ENCODE measurements around the gene SLC9A5.

The SLC9A5 gene

GRCh38 chr16:67212766-67213165 is 36.0 kb upstream of the SLC9A5 start:
- no peaks in the 10 kb centered on the region for H3K9me2 ChIP-seq (ENCODE audit: low read depth, low read length)
- H3K4me2 ChIP-seq (ENCODE audit: low read length) = no peak overlapping the region
- no peak for TF ChIP-seq EZH2 (IDR thresholded peaks at IDR 0.05; ENCODE audit: borderline replicate concordance, low read length)
- no peak overlapping the region for H2AFZ ChIP-seq (ENCODE audit: low read length)
- no peak overlapping the region for H3K9ac ChIP-seq (ENCODE audit: low read length)
- no peaks in the 10 kb centered on the region for H3K4me1 ChIP-seq (ENCODE audit: insufficient read depth, low read length, severe bottlenecking)
- no peaks in the 10 kb centered on the region for H3F3A ChIP-seq (ENCODE audit: insufficient read depth, low read length)
- H3K27ac ChIP-seq (ENCODE audit: low read depth, low read length, poor library complexity, severe bottlenecking) = no peak overlapping the region
- no peaks in the 10 kb centered on the region for H3K79me2 ChIP-seq (ENCODE audit: insufficient read depth, low read length)
- no peaks in the 10 kb centered on the region for H3K27me3 ChIP-seq (ENCODE audit: insufficient read depth, low read length)
- H4K20me1 ChIP-seq (ENCODE audit: insufficient read depth, low read length) = no peaks in the 10 kb centered on the region
- H3K4me3 ChIP-seq (ENCODE audit: low read depth, low read length, poor library complexity, severe bottlenecking) = no peak overlapping the region
- H3K36me3 ChIP-seq (ENCODE audit: insufficient read depth, low read length) = no peaks in the 10 kb centered on the region
- no peaks in the 10 kb centered on the region for H3K9me3 ChIP-seq (ENCODE audit: low read length)

GRCh38 chr16:67213197-67214019 is 35.4 kb upstream of the SLC9A5 start:
- no peaks in the 10 kb centered on the region for H3K79me2 ChIP-seq (ENCODE audit: insufficient read depth, low read length)
- no peaks in the 10 kb centered on the region for H4K20me1 ChIP-seq (ENCODE audit: insufficient read depth, low read length)
- H3K9me2 ChIP-seq (ENCODE audit: low read depth, low read length) = no peaks in the 10 kb centered on the region
- H2AFZ ChIP-seq (ENCODE audit: low read length) = no peak overlapping the region
- no peaks in the 10 kb centered on the region for H3K36me3 ChIP-seq (ENCODE audit: insufficient read depth, low read length)
- no peak overlapping the region for H3K9ac ChIP-seq (ENCODE audit: low read length)
- no peak overlapping the region for H3K4me3 ChIP-seq (ENCODE audit: low read depth, low read length, poor library complexity, severe bottlenecking)
- no peak overlapping the region for H3K27ac ChIP-seq (ENCODE audit: low read depth, low read length, poor library complexity, severe bottlenecking)
- no peaks in the 10 kb centered on the region for H3K4me1 ChIP-seq (ENCODE audit: insufficient read depth, low read length, severe bottlenecking)
- no peaks in the 10 kb centered on the region for H3K27me3 ChIP-seq (ENCODE audit: insufficient read depth, low read length)
- no peak overlapping the region for H3K4me2 ChIP-seq (ENCODE audit: low read length)
- H3K9me3 ChIP-seq (ENCODE audit: low read length) = no peaks in the 10 kb centered on the region
- no peaks in the 10 kb centered on the region for H3F3A ChIP-seq (ENCODE audit: insufficient read depth, low read length)
- TF ChIP-seq EZH2 (IDR thresholded peaks at IDR 0.05; ENCODE audit: borderline replicate concordance, low read length) = no peak
- no peak for TF ChIP-seq CTCF (IDR thresholded peaks at IDR 0.05; ENCODE audit: low read length)

GRCh38 chr16:67215706-67216105 is 33.1 kb upstream of the SLC9A5 start:
- Histone ChIP-seq H3K36me3 (ENCODE audit: insufficient read depth, low read length) (no peaks in the 10 kb centered on the region), H3K79me2 (ENCODE audit: insufficient read depth, low read length) (no peaks in the 10 kb centered on the region), H3K4me2 (ENCODE audit: low read length) (no peak overlapping the region), H3K9me3 (ENCODE audit: low read length) (no peaks in the 10 kb centered on the region), H3K27ac (ENCODE audit: low read depth, low read length, poor library complexity, severe bottlenecking) (no peak overlapping the region), H3K4me1 (ENCODE audit: insufficient read depth, low read length, severe bottlenecking) (no peaks in the 10 kb centered on the region), H3K9me2 (ENCODE audit: low read depth, low read length) (no peaks in the 10 kb centered on the region), H3K27me3 (ENCODE audit: insufficient read depth, low read length) (no peaks in the 10 kb centered on the region), H3K4me3 (ENCODE audit: low read depth, low read length, poor library complexity, severe bottlenecking) (no peak overlapping the region), H3F3A (ENCODE audit: insufficient read depth, low read length) (no peaks in the 10 kb centered on the region), H4K20me1 (ENCODE audit: insufficient read depth, low read length) (no peaks in the 10 kb centered on the region), H3K9ac (ENCODE audit: low read length) (no peak overlapping the region), H2AFZ (ENCODE audit: low read length) (no peak overlapping the region)
- TF ChIP-seq EZH2 (IDR thresholded peaks at IDR 0.05; ENCODE audit: borderline replicate concordance, low read length) (no peak), CTCF (IDR thresholded peaks at IDR 0.05; ENCODE audit: low read length) (no peak)
